MM.1S (cell line): Measurements from ENCODE around the gene PLXND1.

Source experiments
- EZH2 ChIP-seq: fragments of 300-600 bp; sonication (generic); optimal IDR thresholded peaks from 2 replicates; pipeline ENCODE3; 2017; ENCODE audit warnings: low read depth, mild to moderate bottlenecking, antibody characterized with exemption, low read length, mixed read lengths
- TF ChIP-seq, protein P1 (sequence below): fragments of 300-600 bp; sonication (generic); IDR thresholded peaks from 2 replicates; pipeline ENCODE4 v1.5.1; 2016; ENCODE audit warnings: antibody characterized with exemption, low read length, mixed read lengths

GRCh38 chr3:129606636-129607390 lies at the start of gene PLXND1:
- TF ChIP-seq, protein P1, sequence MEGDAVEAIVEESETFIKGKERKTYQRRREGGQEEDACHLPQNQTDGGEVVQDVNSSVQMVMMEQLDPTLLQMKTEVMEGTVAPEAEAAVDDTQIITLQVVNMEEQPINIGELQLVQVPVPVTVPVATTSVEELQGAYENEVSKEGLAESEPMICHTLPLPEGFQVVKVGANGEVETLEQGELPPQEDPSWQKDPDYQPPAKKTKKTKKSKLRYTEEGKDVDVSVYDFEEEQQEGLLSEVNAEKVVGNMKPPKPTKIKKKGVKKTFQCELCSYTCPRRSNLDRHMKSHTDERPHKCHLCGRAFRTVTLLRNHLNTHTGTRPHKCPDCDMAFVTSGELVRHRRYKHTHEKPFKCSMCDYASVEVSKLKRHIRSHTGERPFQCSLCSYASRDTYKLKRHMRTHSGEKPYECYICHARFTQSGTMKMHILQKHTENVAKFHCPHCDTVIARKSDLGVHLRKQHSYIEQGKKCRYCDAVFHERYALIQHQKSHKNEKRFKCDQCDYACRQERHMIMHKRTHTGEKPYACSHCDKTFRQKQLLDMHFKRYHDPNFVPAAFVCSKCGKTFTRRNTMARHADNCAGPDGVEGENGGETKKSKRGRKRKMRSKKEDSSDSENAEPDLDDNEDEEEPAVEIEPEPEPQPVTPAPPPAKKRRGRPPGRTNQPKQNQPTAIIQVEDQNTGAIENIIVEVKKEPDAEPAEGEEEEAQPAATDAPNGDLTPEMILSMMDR, result no peak
- no peak for TF ChIP-seq EZH2
